ENCODE data around the gene NPAS4. TPM values are rescaled to one million over a fixed set of nuclear protein-coding genes. Genes with fewer than 3 reads are reported as not detected.

Gene NPAS4
- total and polyA plus RNA-seq, 5 donors from 2014 or later: not detected

GRCh38 chr11:66473608-66474515 is 53.0 kb downstream of the NPAS4 start:
- no peak overlapping the region for H3K27ac Mint-ChIP-seq
- H3K27me3 Mint-ChIP-seq: peaks cover 4% of the 10 kb centered on the region
- Histone ChIP-seq H3K27ac (ENCODE audit: insufficient read depth, low read length, poor library complexity, severe bottlenecking) (no peak overlapping the region), H3K4me3 (ENCODE audit: low read depth, low read length) (no peak overlapping the region), H3K4me1 (ENCODE audit: control insufficient read depth, insufficient read depth, low read length, poor library complexity, severe bottlenecking) (peaks cover 1% of the 10 kb centered on the region), H3K36me3 (ENCODE audit: control insufficient read depth, insufficient read depth, low read length) (peaks cover 5% of the 10 kb centered on the region), H3K9me3 (ENCODE audit: control insufficient read depth in 2 of 2, low read length in 2 of 2) (no peaks in the 10 kb centered on the region), H3K27me3 (ENCODE audit: control insufficient read depth, insufficient read depth, low read length) (no peaks in the 10 kb centered on the region)
- H3K36me3 Mint-ChIP-seq: peaks cover 8% of the 10 kb centered on the region
- no peak for ATAC-seq (ENCODE audit: low read depth in 2 of 2)
- H3K4me1 Mint-ChIP-seq: peaks cover 0 to 12% (median 10%) of the 10 kb centered on the region in 4 donors
- DNase-seq: no peak
- no peak overlapping the region for H3K4me3 Mint-ChIP-seq
- no peaks in the 10 kb centered on the region for H3K9me3 Mint-ChIP-seq

- Histone ChIP-seq H3K27me3 (ENCODE audit: control insufficient read depth, insufficient read depth, low read length) (no peaks in the 10 kb centered on the region), H3K4me3 (ENCODE audit: low read depth, low read length) (no peak overlapping the region), H3K27ac (ENCODE audit: insufficient read depth, low read length, poor library complexity, severe bottlenecking) (no peak overlapping the region), H3K36me3 (ENCODE audit: control insufficient read depth, insufficient read depth, low read length) (peaks cover 5% of the 10 kb centered on the region), H3K9me3 (ENCODE audit: control insufficient read depth in 2 of 2, low read length in 2 of 2) (no peaks in the 10 kb centered on the region), H3K4me1 (ENCODE audit: control insufficient read depth, insufficient read depth, low read length, poor library complexity, severe bottlenecking) (peaks cover 17% of the 10 kb centered on the region)
- no peak for ATAC-seq (ENCODE audit: low read depth in 2 of 2)
- no peak overlapping the region for H3K27ac Mint-ChIP-seq
- no peak for DNase-seq
- H3K36me3 Mint-ChIP-seq: peaks cover 4% of the 10 kb centered on the region
- peaks cover 4% of the 10 kb centered on the region for H3K27me3 Mint-ChIP-seq
- H3K4me3 Mint-ChIP-seq: no peak overlapping the region
- peaks cover 0 to 25% (median 17%) of the 10 kb centered on the region in 4 donors for H3K4me1 Mint-ChIP-seq
- no peaks in the 10 kb centered on the region for H3K9me3 Mint-ChIP-seq
These were observed 54.7 kb downstream of the NPAS4 start for GRCh38 chr11:66475349-66476172.

Other genes starting within 250 kb of the NPAS4 start
- 42.1 TPM for gene KLC2, start 163.3 kb upstream of the NPAS4 start, total RNA-seq
- 1 to 10 TPM; 2.5 to 3.8 (median 3.3) TPM for gene KLC2, start 163.3 kb upstream of the NPAS4 start, polyA plus RNA-seq
- 79.6 TPM for gene RAB1B, start 152.4 kb upstream of the NPAS4 start, total RNA-seq
- gene RAB1B, start 152.4 kb upstream of the NPAS4 start, polyA plus RNA-seq: 10 to 100 TPM; 13.1 to 19.6 (median 15.1) TPM
- gene CNIH2, start 142.9 kb upstream of the NPAS4 start, total RNA-seq: 4.5 TPM
- not detected for gene CNIH2, start 142.9 kb upstream of the NPAS4 start, polyA plus RNA-seq
- 29.3 TPM for gene YIF1A, start 131.9 kb upstream of the NPAS4 start, total RNA-seq
- 10 to 100 TPM; 48.3 to 71.3 (median 55.3) TPM for gene YIF1A, start 131.9 kb upstream of the NPAS4 start, polyA plus RNA-seq
- not detected for gene TMEM151A, start 129.1 kb upstream of the NPAS4 start, total RNA-seq
- not detected for gene TMEM151A, start 129.1 kb upstream of the NPAS4 start, polyA plus RNA-seq
- 0.30 TPM for gene CD248, start 104.0 kb upstream of the NPAS4 start, total RNA-seq
- under 1 TPM; 0.06 to 0.11 (median 0.10) TPM for gene CD248, start 104.0 kb upstream of the NPAS4 start, polyA plus RNA-seq
- gene RIN1, start 84.6 kb upstream of the NPAS4 start, total RNA-seq: 0.57 TPM
- 1 to 10 TPM in 1 of 4 donors, under 1 TPM in 3; 0.33 to 1.0 (median 0.95) TPM for gene RIN1, start 84.6 kb upstream of the NPAS4 start, polyA plus RNA-seq
- gene BRMS1, start 75.9 kb upstream of the NPAS4 start, total RNA-seq: 53.4 TPM
- gene BRMS1, start 75.9 kb upstream of the NPAS4 start, polyA plus RNA-seq: 10 to 100 TPM; 74.7 to 90.4 (median 82.5) TPM
- 3.5 TPM for gene B4GAT1, start 73.4 kb upstream of the NPAS4 start, total RNA-seq
- 10 to 100 TPM in 3 of 4 donors, 1 to 10 TPM in 1; 8.4 to 15.1 (median 12.3) TPM for gene B4GAT1, start 73.4 kb upstream of the NPAS4 start, polyA plus RNA-seq
- gene SLC29A2, start 49.3 kb upstream of the NPAS4 start, total RNA-seq: 3.4 TPM
- gene SLC29A2, start 49.3 kb upstream of the NPAS4 start, polyA plus RNA-seq: 1 to 10 TPM in 3 of 4 donors, under 1 TPM in 1; 0.83 to 2.3 (median 1.6) TPM
- 22.7 TPM for gene MRPL11, start 17.8 kb downstream of the NPAS4 start, total RNA-seq
- gene MRPL11, start 17.8 kb downstream of the NPAS4 start, polyA plus RNA-seq: 10 to 100 TPM; 80.4 to 96.9 (median 84.5) TPM
- gene PELI3, start 45.9 kb downstream of the NPAS4 start, total RNA-seq: 9.6 TPM
- 1 to 10 TPM; 4.4 to 9.3 (median 5.7) TPM for gene PELI3, start 45.9 kb downstream of the NPAS4 start, polyA plus RNA-seq
- gene DPP3, start 59.4 kb downstream of the NPAS4 start, total RNA-seq: 29.5 TPM
- 10 to 100 TPM; 27.1 to 38.7 (median 32.8) TPM for gene DPP3, start 59.4 kb downstream of the NPAS4 start, polyA plus RNA-seq
- gene BBS1, start 89.6 kb downstream of the NPAS4 start, total RNA-seq: 16.4 TPM
- 1 to 10 TPM; 5.6 to 9.4 (median 7.0) TPM for gene BBS1, start 89.6 kb downstream of the NPAS4 start, polyA plus RNA-seq
- 15.5 TPM for gene ZDHHC24, start 125.0 kb downstream of the NPAS4 start, total RNA-seq
- 10 to 100 TPM; 14.1 to 20.6 (median 15.0) TPM for gene ZDHHC24, start 125.0 kb downstream of the NPAS4 start, polyA plus RNA-seq
- not detected for gene ACTN3, start 125.9 kb downstream of the NPAS4 start, total RNA-seq
- gene ACTN3, start 125.9 kb downstream of the NPAS4 start, polyA plus RNA-seq: not detected
- 6.9 TPM for gene CTSF, start 147.6 kb downstream of the NPAS4 start, total RNA-seq
- gene CTSF, start 147.6 kb downstream of the NPAS4 start, polyA plus RNA-seq: 10 to 100 TPM; 17.3 to 28.6 (median 17.9) TPM
- gene CCDC87, start 172.0 kb downstream of the NPAS4 start, total RNA-seq: 0.35 TPM
- not detected for gene CCDC87, start 172.0 kb downstream of the NPAS4 start, polyA plus RNA-seq
- 31.4 TPM for gene CCS, start 172.2 kb downstream of the NPAS4 start, total RNA-seq
- 10 to 100 TPM; 31.0 to 37.8 (median 35.6) TPM for gene CCS, start 172.2 kb downstream of the NPAS4 start, polyA plus RNA-seq
- gene RBM14, start 195.6 kb downstream of the NPAS4 start, total RNA-seq: 233 TPM
- 10 to 100 TPM; 56.7 to 76.9 (median 69.2) TPM for gene RBM14, start 195.6 kb downstream of the NPAS4 start, polyA plus RNA-seq
- gene RBM4, start 217.7 kb downstream of the NPAS4 start, total RNA-seq: 201 TPM
- gene RBM4, start 217.7 kb downstream of the NPAS4 start, polyA plus RNA-seq: 100 to 1,000 TPM; 286 to 306 (median 295) TPM